HEK293T (cell line): ENCODE results near the gene JCHAIN.

Experiments used
- FOXK2 ChIP-seq: fragments of 450-650 bp; IDR thresholded peaks from 2 replicates; pipeline ENCODE4 v1.6.1; 2016; ENCODE audit warnings: mild to moderate bottlenecking
- FOXM1 ChIP-seq: fragments of 450-650 bp; IDR thresholded peaks from 2 replicates; pipeline ENCODE4 v1.6.1; 2017; ENCODE audit warnings: mild to moderate bottlenecking, borderline replicate concordance

DNA sequence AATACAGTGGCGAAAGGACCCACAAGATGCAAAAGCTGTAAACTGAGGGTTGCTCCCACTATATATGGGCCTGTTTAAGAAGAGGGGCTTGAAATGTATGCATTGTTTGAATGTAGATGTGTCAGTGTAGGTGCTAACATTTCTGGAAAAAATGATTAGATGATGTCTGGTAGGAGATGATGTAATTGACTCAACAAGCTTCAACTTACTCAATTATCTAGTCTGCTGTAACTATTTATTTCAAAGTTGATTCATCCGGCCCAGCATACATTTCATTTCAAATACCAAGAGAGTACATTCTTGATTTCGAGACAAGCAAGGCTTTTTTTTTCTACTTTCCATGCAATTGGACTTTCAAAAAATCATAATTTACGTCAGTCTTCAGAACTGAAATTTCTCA, 47.0 kb downstream of the JCHAIN start:
- TF ChIP-seq FOXK2 = no peak
- no peak for TF ChIP-seq FOXM1
